Measurements from ENCODE around the gene ZBTB2.

The ZBTB2 gene

DNA sequence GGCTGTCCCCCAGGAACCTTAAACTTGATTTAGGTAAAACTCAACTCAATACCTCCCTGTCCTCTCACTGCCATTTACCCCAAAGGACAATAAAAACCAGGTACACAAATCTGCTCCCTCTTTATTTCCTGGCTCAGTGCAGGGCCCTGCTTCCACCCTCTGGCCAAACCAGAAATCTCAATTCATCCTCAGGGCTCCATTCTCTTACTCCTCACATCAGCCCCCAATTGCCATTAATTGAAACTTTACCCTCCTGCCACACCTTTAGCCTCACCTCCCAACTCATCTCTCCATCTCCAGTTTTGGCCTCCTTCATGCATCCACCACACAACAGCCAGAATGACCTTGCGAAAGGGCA lies 10.5 kb downstream of the ZBTB2 start:
- Histone ChIP-seq H3K36me3 (ENCODE audit: control insufficient read depth, insufficient read depth, low read length) (no peaks in the 10 kb centered on the region), H3K27ac (no peak overlapping the region), H3K4me1 (peaks cover 2% of the 10 kb centered on the region), H3K9me3 (ENCODE audit: control insufficient read depth, low read length) (no peaks in the 10 kb centered on the region), H3K27me3 (ENCODE audit: control insufficient read depth, insufficient read depth, low read length) (no peaks in the 10 kb centered on the region), H3K4me2 (ENCODE audit: low read length) (no peak overlapping the region), H3K79me2 (peaks cover 54% of the 10 kb centered on the region), H3K9ac (no peak overlapping the region), H2AFZ (no peak overlapping the region), H3K4me3 (ENCODE audit: low read depth, low read length) (no peak overlapping the region)
- TF ChIP-seq, protein P1, sequence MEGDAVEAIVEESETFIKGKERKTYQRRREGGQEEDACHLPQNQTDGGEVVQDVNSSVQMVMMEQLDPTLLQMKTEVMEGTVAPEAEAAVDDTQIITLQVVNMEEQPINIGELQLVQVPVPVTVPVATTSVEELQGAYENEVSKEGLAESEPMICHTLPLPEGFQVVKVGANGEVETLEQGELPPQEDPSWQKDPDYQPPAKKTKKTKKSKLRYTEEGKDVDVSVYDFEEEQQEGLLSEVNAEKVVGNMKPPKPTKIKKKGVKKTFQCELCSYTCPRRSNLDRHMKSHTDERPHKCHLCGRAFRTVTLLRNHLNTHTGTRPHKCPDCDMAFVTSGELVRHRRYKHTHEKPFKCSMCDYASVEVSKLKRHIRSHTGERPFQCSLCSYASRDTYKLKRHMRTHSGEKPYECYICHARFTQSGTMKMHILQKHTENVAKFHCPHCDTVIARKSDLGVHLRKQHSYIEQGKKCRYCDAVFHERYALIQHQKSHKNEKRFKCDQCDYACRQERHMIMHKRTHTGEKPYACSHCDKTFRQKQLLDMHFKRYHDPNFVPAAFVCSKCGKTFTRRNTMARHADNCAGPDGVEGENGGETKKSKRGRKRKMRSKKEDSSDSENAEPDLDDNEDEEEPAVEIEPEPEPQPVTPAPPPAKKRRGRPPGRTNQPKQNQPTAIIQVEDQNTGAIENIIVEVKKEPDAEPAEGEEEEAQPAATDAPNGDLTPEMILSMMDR (IDR thresholded peaks at IDR 0.05) = no peak

DNA sequence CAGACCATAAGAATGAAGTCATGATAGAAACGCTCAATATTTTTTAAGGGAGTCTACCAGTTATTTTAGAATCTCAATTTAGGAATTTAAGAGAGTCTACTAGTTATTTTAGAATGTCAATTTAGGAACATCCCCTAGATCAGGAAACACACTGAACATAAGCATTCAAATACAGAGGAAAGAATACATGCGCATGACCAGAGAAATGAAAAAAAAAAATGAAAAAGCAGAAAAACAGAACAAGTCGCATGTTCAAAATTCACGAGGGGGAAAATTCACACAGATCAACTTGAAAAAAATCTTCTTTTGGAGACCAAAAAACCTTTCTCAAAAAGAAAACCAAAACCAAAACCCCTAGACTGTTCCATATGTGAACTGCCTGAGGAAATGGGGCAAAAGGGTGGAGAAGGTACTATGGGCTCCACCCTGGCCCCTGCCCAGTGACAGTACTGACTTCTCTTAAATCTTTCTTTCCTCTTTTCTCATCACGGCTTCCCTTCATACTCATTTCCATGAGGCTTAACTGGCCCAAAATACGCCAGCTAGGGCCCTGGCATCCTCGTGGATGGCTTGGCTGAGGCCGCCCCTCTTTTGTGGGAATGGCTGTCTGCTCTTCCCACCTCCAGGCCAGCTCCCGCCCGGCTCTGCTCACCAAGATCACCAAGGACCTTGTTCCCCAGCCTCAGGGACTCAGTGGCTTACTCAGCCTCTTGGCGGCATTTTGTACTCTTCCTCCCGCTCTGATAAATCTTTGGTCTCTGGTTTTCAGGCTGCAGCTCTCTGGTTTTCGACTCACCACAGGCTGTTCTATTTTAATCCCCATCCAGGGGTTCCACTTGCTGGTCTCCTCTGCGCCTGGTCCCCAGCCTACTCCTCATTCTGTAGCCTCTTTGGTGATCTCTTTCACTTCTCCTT lies 11.2 kb downstream of the ZBTB2 start:
- H3K9me3 ChIP-seq (ENCODE audit: control insufficient read depth, low read length) = no peaks in the 10 kb centered on the region
- H3K9ac ChIP-seq = no peak overlapping the region
- H3K4me2 ChIP-seq (ENCODE audit: low read length) = no peak overlapping the region
- no peak overlapping the region for H3K4me3 ChIP-seq (ENCODE audit: low read depth, low read length)
- no peak overlapping the region for H2AFZ ChIP-seq
- peaks cover 2% of the 10 kb centered on the region for H3K4me1 ChIP-seq
- peaks cover 52% of the 10 kb centered on the region for H3K79me2 ChIP-seq
- H3K27ac ChIP-seq = no peak overlapping the region
- no peaks in the 10 kb centered on the region for H3K27me3 ChIP-seq (ENCODE audit: control insufficient read depth, insufficient read depth, low read length)
- TF ChIP-seq, protein P1 (IDR thresholded peaks at IDR 0.05) = no peak
- no peaks in the 10 kb centered on the region for H3K36me3 ChIP-seq (ENCODE audit: control insufficient read depth, insufficient read depth, low read length)

GRCh38 chr6:151377095-151377494 lies 14.3 kb downstream of the ZBTB2 start:
- Histone ChIP-seq H3K9me3 (ENCODE audit: control insufficient read depth, low read length) (no peaks in the 10 kb centered on the region), H3K27ac (no peak overlapping the region), H2AFZ (no peak overlapping the region), H3K4me1 (no peaks in the 10 kb centered on the region), H3K27me3 (ENCODE audit: control insufficient read depth, insufficient read depth, low read length) (no peaks in the 10 kb centered on the region), H3K9ac (no peak overlapping the region), H3K4me3 (ENCODE audit: low read depth, low read length) (no peak overlapping the region), H3K4me2 (ENCODE audit: low read length) (no peak overlapping the region), H3K36me3 (ENCODE audit: control insufficient read depth, insufficient read depth, low read length) (no peaks in the 10 kb centered on the region), H3K79me2 (peaks cover 26% of the 10 kb centered on the region)
- TF ChIP-seq, protein P1 (IDR thresholded peaks at IDR 0.05) = no peak

DNA sequence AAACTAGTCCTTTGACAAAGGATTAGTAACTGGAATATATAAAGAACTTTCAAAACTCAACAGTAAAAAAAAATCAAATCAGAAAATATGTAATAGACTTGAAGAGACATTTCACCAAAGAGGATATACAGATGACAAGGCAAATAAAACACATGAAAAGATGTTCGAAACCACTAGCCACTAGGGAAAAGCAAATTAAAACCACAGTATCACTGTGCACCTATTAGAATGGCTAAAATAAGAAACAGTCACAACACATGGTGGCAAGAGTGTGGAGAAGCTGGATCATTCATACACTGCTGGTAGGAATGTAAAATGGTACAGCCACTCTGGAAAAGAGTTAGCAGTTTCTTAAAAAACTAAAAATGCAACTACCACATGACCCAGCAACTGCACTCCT lies 14.9 kb downstream of the ZBTB2 start:
- Histone ChIP-seq H2AFZ (no peak overlapping the region), H3K9ac (no peak overlapping the region), H3K27me3 (ENCODE audit: control insufficient read depth, insufficient read depth, low read length) (no peaks in the 10 kb centered on the region), H3K79me2 (peaks cover 19% of the 10 kb centered on the region), H3K36me3 (ENCODE audit: control insufficient read depth, insufficient read depth, low read length) (no peaks in the 10 kb centered on the region), H3K27ac (no peak overlapping the region), H3K4me3 (ENCODE audit: low read depth, low read length) (no peak overlapping the region), H3K9me3 (ENCODE audit: control insufficient read depth, low read length) (no peaks in the 10 kb centered on the region), H3K4me2 (ENCODE audit: low read length) (no peak overlapping the region), H3K4me1 (no peaks in the 10 kb centered on the region)
- TF ChIP-seq, protein P1 (IDR thresholded peaks at IDR 0.05) = no peak

DNA sequence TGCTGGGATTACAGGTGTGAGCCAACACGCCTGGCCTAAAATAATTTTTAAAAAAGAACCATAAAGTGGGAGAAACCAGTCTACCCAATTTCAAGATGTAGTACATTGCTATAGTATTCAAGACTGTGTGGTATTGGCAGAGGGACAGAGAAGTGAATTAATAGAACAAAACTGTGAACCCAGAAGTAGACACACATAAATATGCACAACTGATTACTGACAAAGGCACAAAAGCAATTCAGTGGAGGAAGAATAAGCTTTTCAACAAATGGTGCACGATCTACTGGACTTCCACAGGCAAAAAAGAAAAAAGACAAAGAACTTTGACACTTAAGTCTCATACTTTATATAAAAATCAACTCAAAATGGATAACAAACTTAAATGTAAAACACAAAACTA lies 15.5 kb downstream of the ZBTB2 start:
- no peaks in the 10 kb centered on the region for H3K9me3 ChIP-seq (ENCODE audit: control insufficient read depth, low read length)
- no peaks in the 10 kb centered on the region for H3K27me3 ChIP-seq (ENCODE audit: control insufficient read depth, insufficient read depth, low read length)
- no peak overlapping the region for H3K9ac ChIP-seq
- TF ChIP-seq, protein P1 (IDR thresholded peaks at IDR 0.05) = no peak
- no peaks in the 10 kb centered on the region for H3K4me1 ChIP-seq
- peaks cover 16% of the 10 kb centered on the region for H3K79me2 ChIP-seq
- no peak overlapping the region for H3K27ac ChIP-seq
- no peak overlapping the region for H2AFZ ChIP-seq
- no peak overlapping the region for H3K4me2 ChIP-seq (ENCODE audit: low read length)
- H3K4me3 ChIP-seq (ENCODE audit: low read depth, low read length) = no peak overlapping the region
- no peaks in the 10 kb centered on the region for H3K36me3 ChIP-seq (ENCODE audit: control insufficient read depth, insufficient read depth, low read length)

Measured in parathyroid adenoma (tissue), 2 donors.